Hepatocyte (in vitro differentiated cells): ENCODE measurements around the gene SLC29A4. TPM values are rescaled to one million over a fixed set of nuclear protein-coding genes. Genes with fewer than 3 reads are reported as not detected.

Experiments used
- DNase-seq: peaks from one replicate; pipeline ENCODE4 v3.0.0-alpha.2; 2016; ENCODE audit warnings: low spot score
- H2AFZ ChIP-seq: fragments of 200-600 bp; sonication (generic); 2 replicates; pipeline ENCODE4 v1.6.0; 2016; ENCODE audit warnings: antibody characterized with exemption, mild to moderate bottlenecking
- H3K27ac ChIP-seq: fragments of 200-600 bp; sonication (generic); 2 replicates; pipeline ENCODE4 v1.5.1; 2016; ENCODE audit warnings: mild to moderate bottlenecking
- H3K27me3 ChIP-seq: fragments of 200-600 bp; sonication (generic); 2 replicates; pipeline ENCODE4 v1.6.1; 2016
- H3K36me3 ChIP-seq: fragments of 200-600 bp; sonication (generic); replicated peaks from 2 replicates; pipeline ENCODE4 v1.5.1; 2016; ENCODE audit warnings: low read depth; ENCODE audit not compliant: insufficient read depth
- H3K4me1 ChIP-seq: fragments of 200-600 bp; sonication (generic); 2 replicates; pipeline ENCODE4 v1.5.1; 2016; ENCODE audit warnings: mild to moderate bottlenecking, moderate library complexity; ENCODE audit not compliant: insufficient read depth
- H3K4me2 ChIP-seq: fragments of 200-600 bp; sonication (generic); 2 replicates; pipeline ENCODE4 v1.6.0; 2016
- H3K4me3 ChIP-seq: fragments of 200-600 bp; sonication (generic); 2 replicates; pipeline ENCODE4 v1.5.1; 2016; ENCODE audit warnings: mild to moderate bottlenecking
- H3K79me2 ChIP-seq: fragments of 200-600 bp; sonication (generic); 2 replicates; pipeline ENCODE4 v1.6.0; 2017; ENCODE audit warnings: mild to moderate bottlenecking
- H3K9me2 ChIP-seq: fragments of 200-600 bp; sonication (generic); replicated peaks from 2 replicates; pipeline ENCODE4 v1.6.0; 2017; ENCODE audit warnings: mild to moderate bottlenecking; ENCODE audit not compliant: insufficient read depth
- H3K9me3 ChIP-seq: fragments of 200-600 bp; sonication (generic); 2 replicates; pipeline ENCODE4 v1.5.1; 2016; ENCODE audit warnings: low read depth, mild to moderate bottlenecking
- H4K20me1 ChIP-seq: fragments of 200-600 bp; sonication (generic); 2 replicates; pipeline ENCODE4 v1.6.0; 2016; ENCODE audit warnings: mild to moderate bottlenecking; ENCODE audit not compliant: insufficient read depth, poor library complexity, severe bottlenecking
- EZH2 ChIP-seq: fragments of 200-600 bp; sonication (generic); IDR thresholded peaks from 2 replicates; pipeline ENCODE4 v1.6.1; 2016; ENCODE audit warnings: antibody characterized with exemption, mild to moderate bottlenecking, borderline replicate concordance
- EZH2phosphoT487 ChIP-seq: fragments of 200-600 bp; sonication (generic); IDR thresholded peaks from one replicate; pipeline ENCODE4 v1.6.1; 2018; ENCODE audit warnings: antibody characterized with exemption, mild to moderate bottlenecking, low read depth, moderate library complexity; ENCODE audit not compliant: unreplicated experiment, severe bottlenecking
- WGBS: methylation state at CpG from one replicate; pipeline ENCODE4 v1.1.6; 2016; ENCODE audit warnings: low lambda C conversion rate; ENCODE audit errors: missing lambda C conversion rate; 5-methylcytosine and 5-hydroxymethylcytosine counted together
- polyA plus RNA-seq: library from polyadenylated mRNA; unstranded; fragments of >200 nt; fragmentation: Nextera tagmentation; extraction: Ambion mirVana; gene quantifications from 2 replicates; pipeline ENCODE4 v1.2.1, GENCODE V29; 2016
- total RNA-seq: library from RNA; depleted of rRNA; stranded (reverse); fragments of >200 nt; gene quantifications from 2 replicates; pipeline ENCODE4 v1.2.3, GENCODE V29; 2014
- TF ChIP-seq, protein P1 (sequence below): fragments of 200-600 bp; sonication (generic); IDR thresholded peaks from 2 replicates; pipeline ENCODE4 v1.5.1; 2016; ENCODE audit warnings: antibody characterized with exemption, mild to moderate bottlenecking; ENCODE audit not compliant: poor library complexity

Gene SLC29A4
- total and polyA plus RNA-seq, 2 experiments from 2014 or later: 21.9 to 36.1 TPM

DNA sequence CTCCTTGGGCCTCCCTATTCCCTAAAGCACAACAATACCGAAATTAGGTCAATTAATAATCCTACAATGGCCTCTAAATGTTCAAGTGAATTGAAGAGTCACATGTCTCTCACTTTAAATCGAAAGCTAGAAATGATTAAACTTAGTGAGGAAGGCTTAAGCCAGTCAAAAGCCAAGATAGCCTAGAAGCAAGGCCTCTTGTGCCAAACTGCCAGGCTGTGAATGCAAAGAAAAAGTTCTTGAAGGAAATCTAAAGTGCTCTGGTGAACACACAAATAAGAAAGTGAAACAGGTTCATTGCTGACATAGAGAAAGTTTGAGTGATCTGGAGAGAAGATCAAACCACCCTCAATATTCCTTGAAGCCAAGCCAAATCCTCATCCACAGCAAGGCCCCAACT is 57.2 kb downstream of the SLC29A4 start:
- no peaks in the 10 kb centered on the region for H4K20me1 ChIP-seq
- WGBS: 95% methylated on average over 2 of the region's 2 CpGs
- TF ChIP-seq EZH2phosphoT487 (no peak), EZH2 (no peak)
- TF ChIP-seq, protein P1, sequence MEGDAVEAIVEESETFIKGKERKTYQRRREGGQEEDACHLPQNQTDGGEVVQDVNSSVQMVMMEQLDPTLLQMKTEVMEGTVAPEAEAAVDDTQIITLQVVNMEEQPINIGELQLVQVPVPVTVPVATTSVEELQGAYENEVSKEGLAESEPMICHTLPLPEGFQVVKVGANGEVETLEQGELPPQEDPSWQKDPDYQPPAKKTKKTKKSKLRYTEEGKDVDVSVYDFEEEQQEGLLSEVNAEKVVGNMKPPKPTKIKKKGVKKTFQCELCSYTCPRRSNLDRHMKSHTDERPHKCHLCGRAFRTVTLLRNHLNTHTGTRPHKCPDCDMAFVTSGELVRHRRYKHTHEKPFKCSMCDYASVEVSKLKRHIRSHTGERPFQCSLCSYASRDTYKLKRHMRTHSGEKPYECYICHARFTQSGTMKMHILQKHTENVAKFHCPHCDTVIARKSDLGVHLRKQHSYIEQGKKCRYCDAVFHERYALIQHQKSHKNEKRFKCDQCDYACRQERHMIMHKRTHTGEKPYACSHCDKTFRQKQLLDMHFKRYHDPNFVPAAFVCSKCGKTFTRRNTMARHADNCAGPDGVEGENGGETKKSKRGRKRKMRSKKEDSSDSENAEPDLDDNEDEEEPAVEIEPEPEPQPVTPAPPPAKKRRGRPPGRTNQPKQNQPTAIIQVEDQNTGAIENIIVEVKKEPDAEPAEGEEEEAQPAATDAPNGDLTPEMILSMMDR: no peak

DNA sequence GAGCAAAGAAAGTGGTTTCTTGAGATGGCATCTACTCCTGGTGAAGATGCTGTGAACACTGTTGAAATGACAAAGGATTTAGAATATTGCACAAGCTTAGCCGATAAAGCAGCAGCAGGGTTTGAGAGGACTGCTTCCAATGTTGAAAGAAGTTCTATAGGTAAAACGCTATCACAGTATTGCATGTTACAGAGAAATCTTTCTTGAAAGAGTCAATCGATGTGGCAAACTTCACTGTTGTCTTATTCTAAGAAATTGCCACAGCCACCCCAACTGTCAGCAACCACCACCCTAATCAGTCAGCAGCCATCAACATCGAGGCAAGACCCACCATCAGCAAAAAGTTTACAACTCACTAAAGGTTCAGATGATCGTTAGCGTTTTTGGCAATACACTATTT is 59.9 kb downstream of the SLC29A4 start:
- no peak for DNase-seq
- no peak overlapping the region for H2AFZ ChIP-seq
- no peaks in the 10 kb centered on the region for H3K9me2 ChIP-seq
- H3K4me2 ChIP-seq: no peak overlapping the region
- no peaks in the 10 kb centered on the region for H3K9me3 ChIP-seq
- no peak overlapping the region for H3K27ac ChIP-seq
- peaks cover 12% of the 10 kb centered on the region for H3K79me2 ChIP-seq
- H4K20me1 ChIP-seq: no peaks in the 10 kb centered on the region
- H3K36me3 ChIP-seq: no peaks in the 10 kb centered on the region
- TF ChIP-seq EZH2phosphoT487 (no peak), EZH2 (no peak)
- TF ChIP-seq, protein P1: no peak
- H3K4me3 ChIP-seq: no peak overlapping the region
- no peaks in the 10 kb centered on the region for H3K27me3 ChIP-seq
- WGBS: 99% methylated on average over 6 of the region's 6 CpGs
- no peaks in the 10 kb centered on the region for H3K4me1 ChIP-seq

More for the DNA sequence above, 57.2 kb downstream of the SLC29A4 start:
- Histone ChIP-seq H3K27me3 (no peaks in the 10 kb centered on the region), H3K9me2 (no peaks in the 10 kb centered on the region), H3K4me1 (no peaks in the 10 kb centered on the region), H3K4me2 (no peak overlapping the region), H3K36me3 (peaks cover 5% of the 10 kb centered on the region), H3K4me3 (no peak overlapping the region), H2AFZ (no peak overlapping the region), H3K9me3 (no peaks in the 10 kb centered on the region), H3K27ac (no peak overlapping the region), H3K79me2 (peaks cover 27% of the 10 kb centered on the region)
- no peak for DNase-seq

DNA sequence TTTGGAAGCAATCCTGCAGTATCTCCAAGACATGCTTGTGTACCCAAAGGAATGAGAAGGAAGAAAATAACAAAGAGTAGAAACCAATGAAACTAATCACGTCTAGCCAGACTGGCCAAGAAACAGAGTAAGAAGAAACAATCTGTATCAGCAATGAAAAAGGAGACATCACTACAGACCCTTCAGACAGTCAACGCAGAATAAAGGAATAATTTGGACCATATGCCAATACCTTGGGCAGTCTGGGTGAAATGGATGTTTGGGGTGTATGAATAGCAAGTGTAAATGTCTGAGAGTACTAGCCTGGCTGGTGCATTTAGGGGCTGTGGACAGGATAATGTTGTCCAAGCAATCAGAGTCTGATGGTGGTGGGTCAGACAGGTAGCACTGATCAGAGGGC is 61.1 kb downstream of the SLC29A4 start:
- no peaks in the 10 kb centered on the region for H3K36me3 ChIP-seq
- H3K9me3 ChIP-seq: no peaks in the 10 kb centered on the region
- H3K4me1 ChIP-seq: no peaks in the 10 kb centered on the region
- no peak overlapping the region for H3K4me2 ChIP-seq
- H3K27me3 ChIP-seq: no peaks in the 10 kb centered on the region
- WGBS: 96% methylated on average over 2 of the region's 2 CpGs
- no peak for DNase-seq
- H3K4me3 ChIP-seq: no peak overlapping the region
- H3K9me2 ChIP-seq: no peaks in the 10 kb centered on the region
- no peak for TF ChIP-seq EZH2
- TF ChIP-seq, protein P1: no peak
- no peak for TF ChIP-seq EZH2phosphoT487
- peaks cover 9% of the 10 kb centered on the region for H4K20me1 ChIP-seq
- H3K27ac ChIP-seq: no peak overlapping the region
- H2AFZ ChIP-seq: no peak overlapping the region
- peaks cover 19% of the 10 kb centered on the region for H3K79me2 ChIP-seq

DNA sequence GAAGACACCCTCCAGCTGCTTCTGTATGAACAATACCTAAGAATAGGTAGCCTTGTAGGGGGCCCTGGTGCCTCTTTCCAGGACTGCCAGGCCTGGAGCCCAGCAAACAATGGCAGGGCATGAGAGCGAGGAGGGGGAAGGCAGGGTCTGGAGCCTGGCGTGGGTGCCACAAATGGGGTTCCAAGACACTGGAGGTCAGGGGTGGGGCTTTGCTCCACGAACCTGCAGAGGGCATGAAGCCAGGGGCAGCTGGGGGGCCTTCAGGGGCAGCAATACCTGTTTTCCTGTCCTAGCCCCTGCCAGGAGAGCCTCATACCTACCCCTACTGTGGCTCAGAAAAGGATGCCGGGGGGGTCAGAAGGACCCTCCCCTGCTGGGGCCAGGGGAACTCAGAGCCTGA is 61.6 kb downstream of the SLC29A4 start:
- Histone ChIP-seq H3K9me2 (no peaks in the 10 kb centered on the region), H3K4me3 (no peak overlapping the region), H3K9me3 (no peaks in the 10 kb centered on the region), H3K27me3 (no peaks in the 10 kb centered on the region), H3K79me2 (peaks cover 23% of the 10 kb centered on the region), H3K27ac (no peak overlapping the region), H2AFZ (no peak overlapping the region), H3K36me3 (no peaks in the 10 kb centered on the region), H3K4me1 (no peaks in the 10 kb centered on the region), H3K4me2 (no peak overlapping the region), H4K20me1 (peaks cover 13% of the 10 kb centered on the region)
- DNase-seq: no peak
- 98% methylated on average over 4 of the region's 4 CpGs for WGBS
- no peak for TF ChIP-seq EZH2phosphoT487
- TF ChIP-seq EZH2: no peak
- TF ChIP-seq, protein P1: no peak
